ENCODE results near the gene HGFAC. TPM values are rescaled to one million over a fixed set of nuclear protein-coding genes. Genes with fewer than 3 reads are reported as not detected.

Gene HGFAC
- total RNA-seq, 1 donor from 2014 or later: not detected

DNA sequence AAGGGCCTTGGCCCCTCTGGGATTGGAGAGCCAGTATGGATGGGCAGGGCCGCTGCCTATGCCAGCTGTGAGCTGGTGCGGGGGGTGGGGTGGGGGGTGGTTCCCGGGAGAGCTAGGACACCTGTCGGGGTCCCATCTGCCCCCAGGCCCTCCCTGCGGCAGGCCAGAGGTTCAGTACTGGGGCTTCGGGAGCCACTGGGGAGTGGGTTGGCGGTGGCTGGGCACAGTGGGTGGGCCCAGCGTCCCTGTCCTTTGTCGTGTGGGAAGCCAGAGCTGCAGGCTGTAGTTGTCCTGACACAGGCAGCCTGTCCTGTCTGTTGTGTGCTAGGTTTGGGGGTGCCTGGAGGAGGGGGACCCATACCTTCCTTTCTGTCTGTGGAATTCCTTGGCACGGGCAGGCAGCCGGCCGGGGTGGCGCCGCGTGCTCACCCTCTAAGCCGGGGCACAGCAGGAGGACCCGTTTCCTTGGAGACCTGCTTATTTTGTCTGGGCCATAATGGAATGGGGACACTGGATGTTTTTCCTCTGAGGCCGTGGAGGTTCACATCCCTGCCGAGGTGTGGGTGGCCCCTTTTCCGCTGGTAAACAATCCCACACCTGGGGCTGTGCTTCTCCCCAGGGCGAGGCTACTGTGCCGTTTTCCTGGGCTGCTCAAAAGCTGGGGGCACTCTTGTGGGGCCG is 36.1 kb downstream of the HGFAC start:
- no peak for DNase-seq (ENCODE audit: low read depth)
- TF ChIP-seq, protein P1, sequence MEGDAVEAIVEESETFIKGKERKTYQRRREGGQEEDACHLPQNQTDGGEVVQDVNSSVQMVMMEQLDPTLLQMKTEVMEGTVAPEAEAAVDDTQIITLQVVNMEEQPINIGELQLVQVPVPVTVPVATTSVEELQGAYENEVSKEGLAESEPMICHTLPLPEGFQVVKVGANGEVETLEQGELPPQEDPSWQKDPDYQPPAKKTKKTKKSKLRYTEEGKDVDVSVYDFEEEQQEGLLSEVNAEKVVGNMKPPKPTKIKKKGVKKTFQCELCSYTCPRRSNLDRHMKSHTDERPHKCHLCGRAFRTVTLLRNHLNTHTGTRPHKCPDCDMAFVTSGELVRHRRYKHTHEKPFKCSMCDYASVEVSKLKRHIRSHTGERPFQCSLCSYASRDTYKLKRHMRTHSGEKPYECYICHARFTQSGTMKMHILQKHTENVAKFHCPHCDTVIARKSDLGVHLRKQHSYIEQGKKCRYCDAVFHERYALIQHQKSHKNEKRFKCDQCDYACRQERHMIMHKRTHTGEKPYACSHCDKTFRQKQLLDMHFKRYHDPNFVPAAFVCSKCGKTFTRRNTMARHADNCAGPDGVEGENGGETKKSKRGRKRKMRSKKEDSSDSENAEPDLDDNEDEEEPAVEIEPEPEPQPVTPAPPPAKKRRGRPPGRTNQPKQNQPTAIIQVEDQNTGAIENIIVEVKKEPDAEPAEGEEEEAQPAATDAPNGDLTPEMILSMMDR (conservative IDR thresholded peaks at IDR 0.05; ENCODE audit: low read depth, low read length): no peak
- H3K4me3 ChIP-seq (ENCODE audit: low read depth, low read length): no peak overlapping the region

DNA sequence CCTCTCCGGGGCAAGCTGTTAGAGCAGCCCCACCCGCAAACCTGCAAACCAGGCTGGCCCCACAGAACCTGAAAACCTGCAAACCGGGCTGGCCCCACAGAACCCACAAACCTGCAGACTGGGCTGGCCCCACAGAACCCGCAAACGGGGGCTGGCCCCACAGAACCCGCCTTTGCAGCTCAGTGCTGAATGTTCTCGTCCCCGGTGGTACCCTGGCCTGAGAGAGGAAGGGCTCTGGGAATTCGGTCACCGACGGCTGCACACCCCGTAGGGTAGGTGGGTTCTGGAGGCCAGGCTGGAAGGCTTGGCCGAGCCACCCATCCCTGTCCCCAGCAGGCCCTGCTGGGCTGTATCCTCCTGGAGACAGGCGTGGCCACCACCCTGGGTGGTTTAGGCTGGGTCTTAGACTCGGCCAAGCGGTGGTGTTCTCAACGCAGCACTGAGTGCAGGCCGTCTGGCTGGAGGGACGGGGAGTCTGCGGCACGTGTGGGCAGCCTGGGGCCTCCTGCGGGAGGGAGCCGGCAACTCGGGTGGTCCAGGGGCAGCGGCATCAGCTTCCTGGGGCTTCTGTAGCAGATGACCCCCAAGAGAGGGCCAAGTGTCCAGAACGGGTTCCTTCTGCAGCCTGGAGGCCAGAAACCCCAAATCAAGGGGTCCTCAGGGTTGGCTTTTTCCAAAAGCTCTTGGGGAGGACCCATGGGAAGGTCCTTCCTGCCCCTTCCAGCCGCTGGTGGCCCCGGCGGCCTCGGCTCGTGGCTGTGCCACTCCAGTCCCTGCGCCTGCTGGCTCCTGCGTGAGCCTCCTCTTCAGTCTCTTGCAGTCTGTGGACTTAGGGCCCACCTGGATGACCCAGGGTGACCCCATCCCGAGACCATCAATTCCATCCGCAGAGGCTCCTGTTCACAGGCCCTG is 36.9 kb downstream of the HGFAC start:
- H3K4me3 ChIP-seq (ENCODE audit: low read depth, low read length): no peak overlapping the region
- TF ChIP-seq, protein P1 (conservative IDR thresholded peaks at IDR 0.05; ENCODE audit: low read depth, low read length): no peak
- DNase-seq (ENCODE audit: low read depth): no peak

DNA sequence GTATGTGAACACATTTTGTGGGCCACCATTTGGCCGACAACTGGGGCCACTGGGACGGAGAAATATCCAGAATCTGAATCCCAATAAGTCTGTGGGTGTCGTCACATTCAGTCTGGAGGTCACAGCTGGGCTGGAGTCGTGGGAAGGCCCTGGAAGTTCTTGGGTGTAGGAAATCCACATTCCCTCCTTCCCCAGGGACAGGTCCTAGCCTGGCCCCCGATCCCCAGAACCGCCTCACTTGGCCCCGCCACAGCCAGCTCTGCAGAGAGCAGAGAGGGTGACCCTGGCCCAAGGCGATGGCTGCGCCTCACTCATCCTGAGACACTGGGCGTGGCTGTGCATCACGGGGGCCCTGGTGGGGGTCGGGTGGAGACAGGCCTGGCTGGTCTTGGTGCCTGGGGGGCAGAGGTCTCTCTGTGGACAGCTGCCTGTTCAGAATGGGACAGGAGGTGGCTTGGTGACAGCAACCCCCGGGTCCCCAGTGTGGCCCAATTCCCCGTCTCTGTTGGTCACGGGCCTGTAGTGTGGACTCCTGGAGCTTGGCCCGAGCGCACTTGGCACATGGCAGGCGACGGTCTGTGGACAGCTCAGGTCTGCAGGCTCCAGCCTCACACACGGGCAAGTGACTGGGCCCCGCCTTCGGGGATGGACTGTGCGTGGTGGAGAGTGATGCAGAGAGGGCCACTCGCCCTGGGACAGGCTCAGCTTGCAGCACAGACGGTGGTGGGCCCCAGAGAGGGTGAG is 37.8 kb downstream of the HGFAC start:
- TF ChIP-seq, protein P1 (conservative IDR thresholded peaks at IDR 0.05; ENCODE audit: low read depth, low read length): no peak
- no peak overlapping the region for H3K4me3 ChIP-seq (ENCODE audit: low read depth, low read length)
- DNase-seq (ENCODE audit: low read depth): no peak

DNA sequence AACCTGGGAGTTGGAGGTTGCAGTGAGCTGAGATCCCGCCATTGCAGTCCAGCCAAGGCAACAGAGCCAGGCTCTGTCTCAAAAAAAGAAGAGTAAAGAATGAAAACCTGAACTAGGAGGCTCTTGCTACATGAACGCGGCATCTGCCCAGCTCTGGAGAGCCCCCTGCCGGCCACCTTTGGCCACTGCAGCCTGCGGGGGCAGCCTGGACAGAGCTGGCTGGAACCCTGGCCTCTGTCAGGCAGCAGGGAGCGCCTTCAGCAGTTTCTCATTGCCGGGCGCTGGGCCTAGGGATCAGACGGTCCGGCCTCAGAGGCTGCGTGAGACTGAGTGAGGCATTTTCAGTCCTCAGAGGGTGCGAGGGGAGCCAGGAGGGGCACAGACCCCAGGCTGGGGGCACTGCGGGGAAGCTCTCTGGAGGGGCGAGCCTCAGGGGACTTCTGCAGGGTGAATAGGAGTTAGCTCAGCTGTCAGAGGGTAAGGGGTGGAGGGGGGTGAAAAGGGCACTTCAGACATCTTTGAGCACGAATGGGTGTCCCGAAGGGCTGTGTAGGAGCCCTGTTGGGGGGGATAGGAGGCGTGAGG is 38.9 kb downstream of the HGFAC start:
- TF ChIP-seq, protein P1 (conservative IDR thresholded peaks at IDR 0.05; ENCODE audit: low read depth, low read length): peak; percentile 98
- H3K4me3 ChIP-seq (ENCODE audit: low read depth, low read length): no peak overlapping the region
- DNase-seq (ENCODE audit: low read depth): no peak

DNA sequence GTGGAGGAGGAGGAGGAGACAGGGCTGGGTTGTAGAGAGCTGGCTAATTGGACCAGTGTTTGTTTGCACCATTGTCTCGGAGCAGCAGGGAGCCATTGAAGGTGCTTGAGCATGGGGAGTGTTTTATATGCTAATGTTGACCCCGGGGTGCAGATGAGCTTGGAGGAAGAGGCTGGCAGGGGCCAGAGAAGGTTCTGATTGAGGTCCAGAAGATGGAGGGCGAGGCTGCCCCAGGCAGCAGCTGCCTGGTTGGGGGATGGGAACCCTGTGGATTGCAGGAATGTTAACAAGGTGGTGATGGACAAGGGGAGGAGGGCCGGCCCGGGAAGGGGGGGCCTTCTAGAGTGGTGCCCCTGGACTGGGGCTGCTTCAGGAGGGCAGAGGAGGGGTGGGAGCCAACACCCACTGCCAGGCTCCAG is 39.4 kb downstream of the HGFAC start:
- DNase-seq (ENCODE audit: low read depth): no peak
- H3K4me3 ChIP-seq (ENCODE audit: low read depth, low read length): no peak overlapping the region
- TF ChIP-seq, protein P1 (conservative IDR thresholded peaks at IDR 0.05; ENCODE audit: low read depth, low read length): no peak

DNA sequence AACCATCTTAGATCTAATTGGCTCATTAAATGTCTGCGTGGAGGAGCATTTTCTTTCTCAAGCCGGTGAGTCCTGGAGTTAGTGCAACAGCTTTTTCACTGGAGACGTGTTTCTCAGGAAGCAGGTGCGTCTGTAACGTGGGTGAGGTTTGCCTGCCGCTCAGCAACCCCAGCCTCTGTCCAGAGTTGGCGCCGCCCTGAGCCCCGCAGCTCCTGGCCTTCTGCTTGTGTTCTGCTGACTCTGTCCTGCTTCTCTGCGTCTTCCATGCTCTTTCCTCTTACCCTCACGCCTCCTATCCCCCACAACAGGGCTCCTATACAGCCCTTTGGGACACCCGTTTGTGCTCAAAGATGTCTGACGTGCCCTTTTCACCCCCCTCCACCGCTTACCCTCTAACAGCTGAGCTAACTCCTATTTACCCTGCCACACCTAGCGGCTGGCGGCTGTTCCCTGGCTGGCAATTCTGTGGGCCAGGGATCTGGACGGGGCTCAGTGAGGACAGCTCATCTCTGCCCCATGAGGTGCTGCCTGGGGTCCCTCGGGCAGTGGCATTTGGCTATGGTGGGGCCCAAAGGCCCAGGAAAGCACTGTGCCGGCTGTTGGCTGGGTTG is 40.1 kb downstream of the HGFAC start:
- TF ChIP-seq, protein P1 (conservative IDR thresholded peaks at IDR 0.05; ENCODE audit: low read depth, low read length): no peak
- no peak for DNase-seq (ENCODE audit: low read depth)
- no peak overlapping the region for H3K4me3 ChIP-seq (ENCODE audit: low read depth, low read length)

Data from epithelial cell of proximal tubule (primary cell).